HG02943 (cell line): ENCODE measurements around the gene PMM2.
"Not testable (repeated sequence)": the region's sequence is repeated elsewhere in the genome, so short reads cannot be mapped to it uniquely, and the experiment has no call there.

Experiments
- ATAC-seq: cut with Tn5 transposase; IDR thresholded peaks from one replicate; pipeline ENCODE4 v1.9.1; 2021; ENCODE audit warnings: mild to moderate bottlenecking, low read depth, moderate library complexity; ENCODE audit not compliant: unreplicated experiment

Gene PMM2

DNA sequence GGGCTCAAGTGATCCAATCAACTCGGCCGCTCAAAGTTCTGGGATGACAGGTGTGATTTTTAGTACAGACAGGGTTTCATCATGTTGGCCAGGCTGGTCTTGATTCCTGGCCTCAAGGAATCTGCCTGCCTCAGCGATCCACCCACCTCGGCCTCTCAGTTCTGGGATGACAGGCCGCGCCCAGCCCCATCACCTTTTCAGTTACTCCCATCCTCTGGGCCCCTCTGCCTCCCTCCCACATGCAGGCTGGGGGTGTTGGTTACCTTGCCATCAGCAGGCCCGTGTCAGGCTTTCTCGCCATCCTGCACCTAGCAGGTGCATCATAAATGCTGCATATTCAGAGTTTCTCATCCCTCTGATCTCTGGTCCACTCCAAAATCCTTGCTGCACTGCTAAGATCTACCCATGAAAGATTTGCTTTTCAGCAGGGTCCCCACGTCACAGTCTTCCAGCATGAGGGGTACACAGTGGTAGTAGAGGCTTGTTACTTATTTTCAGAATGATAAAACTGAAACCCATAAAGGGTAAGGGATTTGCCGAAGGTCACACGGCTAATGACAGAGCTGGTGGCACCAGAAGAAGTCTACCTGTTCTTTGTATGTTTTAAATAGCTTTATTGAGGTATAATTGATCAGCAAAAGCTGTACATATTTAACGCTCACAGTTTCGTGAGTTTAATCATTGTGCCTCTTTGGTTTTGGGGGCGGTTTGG is 16.6 kb downstream of the PMM2 start:
- no peak for ATAC-seq

DNA sequence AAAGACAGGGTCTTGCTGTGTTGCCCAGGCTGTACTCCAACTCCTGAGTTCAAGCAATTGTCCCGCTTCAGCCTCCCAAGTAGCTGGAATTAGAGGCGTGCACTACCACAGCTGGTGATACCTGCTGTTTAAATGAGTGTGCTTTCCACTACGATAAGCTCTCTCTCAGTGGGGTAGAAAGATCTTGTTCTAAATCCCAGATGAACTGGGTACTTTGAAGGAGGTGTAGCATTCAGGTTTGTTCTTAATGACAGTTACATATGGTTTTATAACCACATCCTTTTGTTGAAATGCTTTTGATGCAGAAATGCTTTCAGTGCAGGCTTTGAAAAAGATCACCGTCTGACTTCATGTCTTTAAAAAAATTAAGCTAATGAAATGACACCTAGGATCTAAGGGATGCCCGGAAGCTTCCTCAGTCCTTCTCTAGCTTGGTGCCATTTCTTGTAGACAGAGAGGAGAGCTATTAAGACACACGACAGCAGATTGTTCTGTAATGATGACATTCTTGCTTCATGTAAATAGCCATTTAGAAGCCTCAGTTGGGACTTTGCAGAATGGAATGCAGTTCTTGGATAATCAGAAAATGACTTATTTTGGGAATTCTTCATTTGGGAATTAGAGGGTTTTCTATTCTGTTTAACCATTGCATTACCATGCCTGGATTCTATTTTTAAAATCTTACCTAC is 19.5 kb downstream of the PMM2 start:
- no peak for ATAC-seq

DNA sequence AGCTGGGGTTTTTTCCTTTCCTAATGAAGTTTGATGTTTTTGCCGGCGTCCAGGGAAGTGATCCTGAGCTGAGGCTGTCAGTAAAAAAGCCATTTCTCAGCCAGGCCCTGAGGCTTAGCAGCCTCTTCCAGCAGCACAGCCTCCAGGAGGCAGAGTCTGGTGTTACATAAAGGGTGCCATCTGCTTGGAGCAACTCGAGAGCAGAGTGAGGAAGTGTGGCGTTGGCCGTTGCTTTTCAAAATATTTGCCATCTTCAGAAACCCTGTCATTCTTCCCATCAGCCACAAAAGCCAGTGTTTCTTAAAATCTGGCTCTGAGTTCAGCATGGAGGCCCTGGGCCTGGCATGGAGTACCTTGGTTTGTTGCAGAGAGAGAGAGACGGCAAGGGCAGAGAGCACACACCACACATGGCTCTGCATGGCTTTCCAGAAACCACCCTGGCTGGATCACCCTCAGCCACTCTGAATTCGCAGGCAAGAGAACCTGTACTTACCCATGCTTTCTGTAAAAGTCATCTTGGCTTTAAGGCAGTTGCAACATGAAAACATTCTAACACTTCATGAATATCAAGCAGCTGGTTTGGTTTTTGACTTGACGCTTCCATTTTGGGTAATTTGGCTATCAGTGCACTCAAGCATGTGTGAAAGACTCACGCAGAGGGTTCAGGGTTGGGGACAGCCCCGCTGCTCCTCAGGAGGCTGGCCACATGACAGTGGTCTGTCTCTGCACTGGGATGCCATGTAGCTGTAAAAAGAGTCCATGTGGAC is 21.0 kb downstream of the PMM2 start:
- no peak for ATAC-seq

DNA sequence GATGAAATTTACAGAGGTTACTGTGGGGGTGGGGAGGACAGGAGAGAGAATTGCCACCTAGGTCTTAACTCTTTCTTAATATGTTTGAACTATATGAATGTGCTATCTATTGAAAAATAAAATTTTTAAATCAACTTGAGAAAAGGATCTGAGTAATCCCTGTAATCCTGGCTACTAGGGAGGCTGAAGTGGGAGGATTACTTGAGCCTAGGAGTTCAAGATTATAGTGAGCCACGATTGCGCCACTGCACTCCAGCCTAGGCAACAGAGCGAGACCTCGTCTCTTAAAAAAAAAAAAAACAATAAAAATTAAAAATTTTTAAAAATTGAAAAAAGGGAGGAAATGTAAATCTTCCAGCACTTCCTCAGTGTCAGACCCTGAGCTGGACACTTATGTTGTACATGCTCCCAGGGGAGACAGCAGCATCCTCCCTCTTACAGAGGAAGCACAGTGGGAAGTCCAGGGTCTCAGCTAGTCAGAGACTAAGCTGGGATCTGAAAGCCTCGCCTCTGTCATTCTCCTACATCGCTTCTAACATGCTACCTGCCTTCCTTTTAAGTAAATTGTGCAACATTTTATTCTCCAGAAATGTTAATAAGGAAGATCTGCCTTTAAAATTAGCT is 21.9 kb downstream of the PMM2 start:
- no peak for ATAC-seq

DNA sequence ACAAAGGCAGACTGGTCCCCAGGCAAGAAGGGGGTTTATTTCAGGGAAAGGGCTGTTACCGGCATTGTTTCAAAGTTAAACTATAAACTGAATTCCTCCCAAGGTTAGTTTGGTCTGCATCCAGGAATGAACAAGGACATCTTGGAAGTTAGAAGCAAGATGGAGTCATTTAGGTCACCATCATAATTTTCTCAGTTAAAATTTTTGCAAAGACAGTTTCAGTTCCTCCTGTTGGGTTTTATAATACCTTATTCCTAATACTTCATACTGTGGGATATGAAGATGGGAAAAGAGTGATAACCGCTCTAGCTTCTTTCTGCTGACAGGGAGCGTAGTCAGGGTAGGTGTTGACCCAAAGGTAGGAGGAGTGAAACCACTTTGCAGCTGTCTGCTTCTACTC is 24.8 kb downstream of the PMM2 start:
- no peak for ATAC-seq

DNA sequence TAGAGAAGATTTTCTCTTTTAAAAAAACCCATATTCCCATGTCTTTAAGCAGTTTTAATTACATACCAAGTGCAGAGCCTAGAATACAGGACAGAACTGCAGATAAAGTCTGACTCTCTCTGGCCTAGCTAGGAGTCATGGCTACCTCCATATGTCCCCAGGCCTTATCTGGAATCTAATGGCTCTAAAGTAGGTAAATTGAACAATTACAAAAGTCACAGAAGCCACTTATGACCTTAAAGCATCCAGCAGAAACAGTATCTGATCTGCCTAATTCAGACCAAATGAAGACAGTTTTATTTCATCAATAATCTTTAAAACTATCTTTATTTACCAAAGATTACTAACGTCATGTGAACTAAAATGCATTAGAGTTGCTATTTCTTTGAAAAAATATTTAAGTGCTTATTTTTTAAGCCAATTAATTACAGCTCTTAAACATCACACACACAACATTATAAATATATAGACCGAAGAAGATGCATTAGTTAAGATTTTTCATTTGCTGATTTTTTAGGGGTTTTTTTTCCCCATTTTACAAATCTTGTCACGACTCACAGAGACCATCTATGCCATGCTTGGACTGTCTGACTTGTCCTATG is 28.7 kb downstream of the PMM2 start:
- ATAC-seq: no peak

DNA sequence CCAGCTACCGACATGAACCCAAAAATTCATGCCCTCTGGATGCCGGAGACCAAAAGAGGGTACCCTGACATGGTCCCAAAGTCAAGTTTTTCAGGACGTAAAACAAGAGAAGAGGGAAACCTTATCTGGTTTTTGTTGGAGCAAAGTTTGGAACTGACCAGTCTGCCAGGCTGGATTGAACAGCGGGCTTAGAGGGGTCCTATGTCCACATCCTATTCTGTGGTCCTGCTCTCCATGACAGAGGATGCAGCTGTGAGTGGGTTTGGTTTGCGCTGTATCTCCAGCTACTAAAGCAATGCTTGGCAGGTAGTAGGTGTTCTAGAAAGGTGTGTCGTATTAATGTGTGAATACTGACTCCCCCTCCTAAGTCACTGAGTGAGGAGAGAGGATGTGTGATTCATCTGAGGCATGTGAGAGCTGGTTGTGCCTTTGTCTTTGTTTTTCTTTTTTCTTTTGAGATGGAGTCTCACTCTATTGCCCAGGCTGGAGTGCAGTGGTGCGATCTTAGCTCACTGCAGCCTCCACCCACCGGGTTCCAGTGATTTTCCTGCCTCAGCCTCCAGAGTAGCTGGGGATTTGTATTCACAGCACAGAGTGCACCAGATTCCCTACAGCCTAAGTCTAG is 31.0 kb downstream of the PMM2 start:
- ATAC-seq: no peak

DNA sequence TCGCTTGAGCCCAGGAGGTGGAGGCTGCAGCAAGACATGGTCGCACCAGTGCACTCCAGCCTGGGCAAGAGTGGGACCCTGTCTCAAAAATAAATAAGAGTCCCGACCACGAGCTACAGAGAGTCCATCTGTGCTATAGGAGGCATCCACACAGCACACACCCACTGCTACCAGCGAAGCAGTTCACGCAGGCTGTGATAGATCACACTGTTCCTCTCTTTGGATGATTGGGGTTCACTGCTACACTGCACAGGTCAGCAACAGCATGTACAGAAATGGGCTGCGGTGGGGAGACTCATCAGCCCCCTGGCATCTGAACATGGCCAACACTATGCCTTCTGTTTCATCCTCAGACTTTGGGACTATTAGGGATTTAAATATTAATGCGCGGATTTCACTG is 33.8 kb downstream of the PMM2 start:
- ATAC-seq: no peak

DNA sequence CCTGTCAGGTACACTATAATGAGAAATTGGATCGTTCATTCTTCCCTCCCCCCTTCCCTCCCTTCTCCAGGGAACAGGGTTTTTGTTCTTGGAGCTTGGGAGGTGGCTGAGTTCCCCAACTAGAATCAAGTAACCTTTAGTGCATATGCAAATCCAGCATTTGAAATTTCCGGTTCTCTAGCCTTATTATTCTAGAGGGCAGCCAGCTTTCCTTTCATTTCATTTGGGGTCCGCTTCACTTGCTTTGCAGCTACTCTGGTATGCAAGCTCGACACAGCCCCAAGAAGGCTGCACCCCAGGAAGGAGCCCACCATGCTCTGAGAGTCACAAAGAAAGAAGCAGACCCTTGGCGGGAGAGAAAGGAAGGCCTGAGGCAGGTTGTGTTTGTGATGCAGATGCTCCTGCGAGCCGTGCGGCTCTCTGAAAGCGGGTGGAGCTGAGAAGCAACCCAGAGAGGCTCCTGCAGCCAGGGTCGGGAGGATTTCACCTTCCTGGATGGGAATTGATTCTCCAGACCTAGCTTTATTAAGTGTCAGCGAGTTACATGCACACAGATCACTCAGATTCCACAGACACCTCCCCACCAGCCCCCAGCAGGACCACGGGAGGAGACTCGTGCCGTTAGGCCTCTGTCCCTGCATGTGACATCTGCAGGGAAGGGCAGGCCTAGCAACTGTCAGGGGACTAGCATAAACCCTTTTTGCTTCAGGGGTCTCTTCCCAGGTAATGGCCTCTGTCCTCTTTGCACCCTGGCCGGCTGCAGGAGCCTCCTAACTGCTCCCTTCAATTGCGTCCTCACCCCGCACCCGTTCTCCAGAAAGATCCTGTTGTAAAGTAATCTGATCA is 34.5 kb downstream of the PMM2 start:
- ATAC-seq: no peak

DNA sequence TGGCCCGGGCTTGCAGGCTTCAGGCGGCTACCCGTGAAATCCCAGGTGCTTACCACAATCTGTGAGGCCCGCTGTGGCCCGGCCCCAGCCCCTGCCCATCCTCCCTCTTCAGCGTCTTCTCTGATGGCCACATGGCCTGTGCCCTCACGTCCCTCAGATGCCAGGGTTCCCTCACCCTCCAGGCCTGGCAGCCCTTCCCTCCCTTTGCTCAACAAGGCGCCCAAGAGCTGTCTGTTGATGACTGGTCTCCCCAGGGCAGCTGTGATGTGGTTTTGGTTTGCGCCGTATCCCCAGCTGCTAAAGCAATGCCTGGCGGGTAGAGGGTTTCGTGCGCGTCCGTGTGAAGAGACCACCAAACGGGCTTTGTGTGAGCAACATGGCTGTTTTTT is 35.1 kb downstream of the PMM2 start:
- no peak for ATAC-seq

DNA sequence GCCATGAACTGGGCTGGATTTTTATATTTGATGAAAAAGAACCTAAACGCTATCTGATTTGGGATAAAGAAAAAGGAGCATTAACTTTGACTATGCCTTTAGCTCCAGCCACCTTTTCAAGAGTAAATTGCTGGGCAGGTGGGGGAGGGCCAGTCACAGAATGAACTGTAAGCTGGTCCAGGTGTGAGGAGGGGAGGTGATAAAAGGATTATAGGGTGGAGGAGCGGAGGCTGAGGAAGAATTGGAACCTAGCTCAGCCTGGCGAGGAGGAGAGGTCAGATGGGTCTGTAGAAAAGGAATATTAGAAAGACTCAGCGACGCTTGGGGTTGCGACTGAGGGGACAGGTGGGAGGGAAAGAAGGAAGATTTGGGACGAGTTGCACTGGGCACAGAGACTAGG is 39.2 kb downstream of the PMM2 start:
- not testable (repeated sequence) for ATAC-seq

DNA sequence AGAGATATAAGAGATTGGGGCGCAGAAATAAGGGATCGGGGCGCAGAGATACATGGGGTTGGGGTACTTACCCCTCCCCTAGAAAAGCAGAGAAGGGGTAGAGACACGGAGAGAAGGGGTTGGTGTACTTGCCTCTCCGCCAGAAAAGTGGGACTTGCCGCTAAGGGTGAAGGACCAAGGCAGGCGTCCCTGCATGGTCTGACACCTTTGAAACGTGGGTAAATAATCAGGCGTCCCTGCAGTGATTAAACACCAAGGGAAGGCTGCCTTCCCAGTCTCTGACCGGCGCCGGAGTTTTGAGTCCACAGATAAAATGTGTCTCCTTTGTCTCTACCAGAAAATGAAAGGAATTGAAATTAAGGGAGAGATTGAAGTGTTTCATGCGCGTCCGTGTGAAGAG is 40.0 kb downstream of the PMM2 start:
- not testable (repeated sequence) for ATAC-seq

DNA sequence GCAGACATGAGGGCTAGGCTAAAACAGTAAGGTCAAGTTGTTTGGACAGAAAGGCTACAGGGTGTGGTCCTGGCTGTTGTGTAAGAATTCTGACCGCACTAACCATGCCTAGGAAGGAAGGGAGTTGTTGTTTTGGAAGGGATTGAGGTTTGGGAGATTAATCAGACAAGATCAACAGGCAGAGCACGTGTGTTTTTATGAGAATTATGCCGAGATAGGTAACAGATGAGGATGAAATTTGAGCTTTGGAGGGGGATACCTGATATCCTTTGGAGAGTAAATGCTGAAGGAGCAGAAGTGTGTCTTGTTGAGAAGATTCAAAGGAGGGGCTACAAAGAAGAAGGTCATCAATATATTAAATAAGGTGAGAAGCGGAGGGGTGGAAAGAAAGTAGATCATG is 44.4 kb downstream of the PMM2 start:
- not testable (repeated sequence) for ATAC-seq

DNA sequence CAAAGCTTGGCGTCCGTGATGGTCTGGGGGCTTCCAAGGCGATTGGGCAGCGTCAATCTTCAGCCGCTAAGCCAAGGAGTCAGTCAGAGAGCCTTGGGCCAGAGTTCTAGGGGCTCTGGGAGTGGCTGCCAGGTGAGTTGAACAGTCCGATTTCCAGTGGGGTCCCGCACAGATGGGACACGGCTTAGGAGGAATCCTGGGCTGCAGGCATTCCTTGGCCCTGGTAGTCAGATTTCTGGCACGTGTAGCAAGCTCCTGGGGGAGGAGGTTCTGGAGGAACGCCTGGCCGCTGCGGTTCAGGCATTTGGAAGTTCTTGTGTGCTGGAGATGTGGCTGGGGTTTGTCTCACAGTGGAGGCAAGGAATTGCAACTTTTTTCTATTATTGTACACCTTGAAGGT is 45.7 kb downstream of the PMM2 start:
- not testable (repeated sequence) for ATAC-seq

DNA sequence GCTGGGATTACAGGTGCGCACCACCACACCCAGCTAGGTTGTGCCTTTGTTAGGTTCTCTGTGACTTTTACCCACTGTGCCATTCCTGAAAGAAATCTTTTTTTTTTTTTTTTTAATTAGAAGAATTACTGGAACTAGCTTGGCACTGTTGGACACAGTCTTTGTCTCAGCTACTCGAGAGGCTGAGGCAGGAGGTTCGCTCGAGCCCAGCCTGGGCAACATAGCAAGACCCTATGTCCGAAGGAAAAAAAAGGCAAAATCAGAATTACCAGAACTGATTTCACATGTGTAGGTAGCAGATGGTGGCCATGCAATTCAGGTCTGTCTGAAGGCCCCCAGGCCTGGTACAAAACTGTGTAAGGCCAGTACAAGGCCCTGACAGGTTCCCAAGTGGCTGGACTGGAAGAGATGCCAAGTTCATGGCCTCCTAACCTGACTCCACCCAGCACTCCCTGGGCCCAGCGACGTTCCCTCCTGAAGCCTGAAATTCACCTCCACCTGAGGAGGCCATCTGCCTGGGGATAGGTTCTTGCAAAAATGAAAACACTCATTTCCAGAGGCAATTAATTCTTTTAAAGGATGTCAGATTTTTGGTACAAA is 48.2 kb downstream of the PMM2 start:
- ATAC-seq: no peak

DNA sequence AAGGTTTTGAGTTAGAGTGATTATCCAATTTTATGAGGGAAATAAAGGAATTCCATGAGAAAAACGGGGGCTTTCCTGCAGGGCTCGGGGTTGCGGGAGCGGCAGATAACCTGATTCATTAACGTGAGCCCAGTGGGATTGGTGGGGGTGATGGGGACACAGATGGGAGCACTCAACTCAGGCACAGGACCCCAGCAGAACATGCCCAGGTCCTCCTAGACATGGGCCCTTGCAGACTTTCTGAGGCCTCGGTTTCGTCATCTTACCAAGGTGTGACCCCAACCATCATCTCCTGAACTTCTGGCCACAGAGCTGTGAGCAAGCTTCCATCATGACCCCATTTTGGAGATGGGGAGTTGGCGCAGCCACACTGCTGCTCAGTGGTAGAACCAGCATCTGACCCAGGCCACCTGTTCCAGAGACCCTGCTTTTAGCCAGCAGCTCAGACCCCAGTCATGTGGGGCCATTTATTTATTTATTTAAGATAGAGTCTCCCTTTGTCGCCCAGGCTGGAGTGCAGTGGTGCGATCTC is 48.8 kb downstream of the PMM2 start:
- ATAC-seq: no peak

DNA sequence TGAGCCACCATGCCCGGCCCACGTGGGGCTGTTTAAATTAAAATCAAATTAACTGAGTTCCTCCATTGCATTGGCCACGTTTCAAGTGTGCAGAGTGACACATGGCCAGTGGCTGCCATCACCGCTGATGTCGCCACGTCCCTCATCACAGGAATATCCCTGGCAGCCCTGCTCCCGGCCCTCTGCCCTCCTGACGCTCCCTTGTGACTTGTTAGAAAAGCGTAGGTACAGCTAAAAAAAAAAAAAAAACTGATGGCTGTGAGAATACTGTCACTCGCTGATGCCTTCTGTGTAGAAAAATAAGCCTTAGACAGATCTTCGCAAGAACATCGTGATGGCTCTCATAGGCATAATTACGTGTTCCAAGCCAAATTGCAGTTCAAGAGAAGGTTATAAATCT is 49.5 kb downstream of the PMM2 start:
- ATAC-seq: no peak

DNA sequence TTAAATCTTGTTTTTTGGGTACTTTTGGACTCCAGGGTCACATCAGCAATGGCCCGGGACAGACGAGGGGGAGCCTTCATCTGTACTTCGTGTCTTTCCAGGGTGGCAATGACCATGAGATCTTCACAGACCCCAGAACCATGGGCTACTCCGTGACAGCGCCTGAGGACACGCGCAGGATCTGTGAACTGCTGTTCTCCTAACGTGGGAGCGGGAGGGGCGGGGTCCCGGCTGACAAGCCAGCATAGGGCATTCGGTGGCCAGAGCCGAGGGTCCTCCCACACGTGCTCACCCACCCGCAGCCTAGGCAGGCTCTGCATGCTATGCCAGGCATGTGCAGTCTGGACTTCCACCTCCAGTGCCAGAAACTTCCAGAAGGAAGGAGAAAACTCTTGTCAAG is 50.0 kb downstream of the PMM2 start:
- no peak for ATAC-seq
